WTC11 (cell line): Measurements from ENCODE around the gene COL4A2. TPM values are rescaled to one million over a fixed set of nuclear protein-coding genes. Genes with fewer than 3 reads are reported as not detected.

Source experiments
- ATAC-seq: fragments of 200-7000 bp; cut with Tn5 transposase; 2 replicates; pipeline ENCODE4 v1.10.0; 2021; ENCODE audit warnings: mild to moderate bottlenecking, moderate library complexity
- CTCF ChIA-PET: fragments of 300-600 bp; sonication (Branson Sonifier 250); formaldehyde crosslinking; loops from one replicate; lab custom pipeline; 2021; ENCODE audit warnings: antibody characterized with exemption; lab: Charles Lee
- POLR2A ChIA-PET: fragments of 350-600 bp; sonication (Branson Sonifier 250); formaldehyde crosslinking; loops from one replicate; lab custom pipeline; 2021; ENCODE audit warnings: antibody characterized with exemption; lab: Charles Lee
- DNase-seq: peaks from one replicate; pipeline ENCODE4 v3.0.0; 2021; ENCODE audit warnings: low spot score
- H3K27ac Mint-ChIP-seq: 2 replicates; pipeline ENCODE4 v1.8.0; 2021; ENCODE audit warnings: mixed read lengths
- H3K27me3 Mint-ChIP-seq: 2 replicates; pipeline ENCODE4 v1.8.0; 2021; ENCODE audit warnings: low read depth, mild to moderate bottlenecking, moderate library complexity, mixed read lengths
- H3K36me3 Mint-ChIP-seq: 2 replicates; pipeline ENCODE4 v1.8.0; 2021; ENCODE audit warnings: mixed read lengths
- H3K4me1 Mint-ChIP-seq: 2 replicates; pipeline ENCODE4 v1.8.0; 2022; ENCODE audit warnings: mixed read lengths
- H3K4me3 Mint-ChIP-seq: 2 replicates; pipeline ENCODE4 v1.8.0; 2021; ENCODE audit warnings: mild to moderate bottlenecking, moderate library complexity, mixed read lengths
- H3K9me3 Mint-ChIP-seq: 2 replicates; pipeline ENCODE4 v1.8.0; 2021; ENCODE audit warnings: mixed read lengths
- AFF4 ChIP-seq: sonication (generic); formaldehyde crosslinking; IDR thresholded peaks from 2 replicates; pipeline ENCODE4 v1.8.1; 2023; ENCODE audit warnings: mild to moderate bottlenecking, missing genetic modification reagents, borderline replicate concordance
- ATF3 ChIP-seq: sonication (generic); formaldehyde crosslinking; conservative IDR thresholded peaks from 2 replicates; pipeline ENCODE4 v1.8.1; 2022; ENCODE audit warnings: mild to moderate bottlenecking, missing genetic modification reagents
- CTCF ChIP-seq: fragments of 200-600 bp; IDR thresholded peaks from 2 replicates; pipeline ENCODE4 v1.8.0; 2022; ENCODE audit warnings: antibody characterized with exemption
- ETV6 ChIP-seq: sonication (generic); formaldehyde crosslinking; IDR thresholded peaks from 2 replicates; pipeline ENCODE4 v1.8.1; 2022; ENCODE audit warnings: mild to moderate bottlenecking, missing genetic modification reagents
- FOXK1 ChIP-seq: sonication (generic); formaldehyde crosslinking; IDR thresholded peaks from 2 replicates; pipeline ENCODE4 v1.8.0; 2022; ENCODE audit warnings: mild to moderate bottlenecking, moderate library complexity, missing genetic modification reagents
- HMGXB4 ChIP-seq: sonication (generic); formaldehyde crosslinking; IDR thresholded peaks from 2 replicates; pipeline ENCODE4 v1.8.1; 2023; ENCODE audit warnings: mild to moderate bottlenecking, moderate library complexity, missing genetic modification reagents
- MAX ChIP-seq: sonication (generic); formaldehyde crosslinking; IDR thresholded peaks from 2 replicates; pipeline ENCODE4 v1.8.0; 2022; ENCODE audit warnings: mild to moderate bottlenecking, missing genetic modification reagents
- MLX ChIP-seq: sonication (generic); formaldehyde crosslinking; IDR thresholded peaks from 2 replicates; pipeline ENCODE4 v1.8.1; 2023; ENCODE audit warnings: mild to moderate bottlenecking, missing genetic modification reagents, moderate library complexity
- NFE2L1 ChIP-seq: sonication (generic); formaldehyde crosslinking; IDR thresholded peaks from 2 replicates; pipeline ENCODE4 v1.8.1; 2023; ENCODE audit warnings: missing genetic modification reagents
- NR3C1 ChIP-seq: sonication (generic); formaldehyde crosslinking; conservative IDR thresholded peaks from 2 replicates; pipeline ENCODE4 v1.8.1; 2023; ENCODE audit warnings: low read depth, mild to moderate bottlenecking, missing genetic modification reagents
- RORB ChIP-seq: fragments of 250-450 bp; sonication (Bioruptor Pico); IDR thresholded peaks from 2 replicates; pipeline ENCODE4 v1.9.0; 2021; ENCODE audit warnings: mild to moderate bottlenecking
- SMAD3 ChIP-seq: sonication (generic); formaldehyde crosslinking; IDR thresholded peaks from 2 replicates; pipeline ENCODE4 v1.8.0; 2022; ENCODE audit warnings: missing genetic modification reagents, mild to moderate bottlenecking, borderline replicate concordance
- SOX15 ChIP-seq: fragments of 250-450 bp; sonication (Bioruptor Pico); IDR thresholded peaks from 2 replicates; pipeline ENCODE4 v1.9.0; 2021; ENCODE audit warnings: mild to moderate bottlenecking
- SP1 ChIP-seq: sonication (generic); formaldehyde crosslinking; conservative IDR thresholded peaks from 2 replicates; pipeline ENCODE4 v1.8.1; 2022; ENCODE audit warnings: missing genetic modification reagents
- TEAD4 ChIP-seq: sonication (generic); formaldehyde crosslinking; IDR thresholded peaks from 2 replicates; pipeline ENCODE4 v1.8.0; 2022; ENCODE audit warnings: mild to moderate bottlenecking, missing genetic modification reagents
- TP53 ChIP-seq: sonication (generic); formaldehyde crosslinking; IDR thresholded peaks from 2 replicates; pipeline ENCODE4 v1.8.1; 2023; ENCODE audit warnings: mild to moderate bottlenecking, missing genetic modification reagents
- ZNF121 ChIP-seq: sonication (generic); formaldehyde crosslinking; IDR thresholded peaks from 2 replicates; pipeline ENCODE4 v1.8.0; 2023; ENCODE audit warnings: missing genetic modification reagents
- ZNF219 ChIP-seq: sonication (generic); formaldehyde crosslinking; IDR thresholded peaks from 2 replicates; pipeline ENCODE4 v1.8.0; 2023; ENCODE audit warnings: missing genetic modification reagents, mild to moderate bottlenecking, borderline replicate concordance
- ZNF281 ChIP-seq: sonication (generic); formaldehyde crosslinking; IDR thresholded peaks from 2 replicates; pipeline ENCODE4 v1.8.0; 2023; ENCODE audit warnings: mild to moderate bottlenecking, missing genetic modification reagents
- ZNF423 ChIP-seq: fragments of 250-450 bp; sonication (Bioruptor Pico); IDR thresholded peaks from 2 replicates; pipeline ENCODE4 v2.1.2; 2022; ENCODE audit warnings: mild to moderate bottlenecking, moderate library complexity
- total RNA-seq: library from RNA; stranded (reverse); gene quantifications from 3 replicates; pipeline ENCODE4 v1.2.3, GENCODE V29; 2021

Gene COL4A2
- total RNA-seq, 1 experiment from 2014 or later = 109 TPM

- H3K27me3 Mint-ChIP-seq = no peaks in the 10 kb centered on the region
- TF ChIP-seq ZNF281 (CRISPR knock-in tag) = no peak
- TF ChIP-seq SMAD3 (CRISPR knock-in tag) = no peak
- TF ChIP-seq ZNF219 (CRISPR knock-in tag) = no peak
- no peak for TF ChIP-seq TEAD4 (CRISPR knock-in tag)
- no peaks in the 10 kb centered on the region for H3K9me3 Mint-ChIP-seq
- H3K4me3 Mint-ChIP-seq = no peak overlapping the region
- CTCF ChIA-PET = interaction anchor here (0.7 to 3.1 kb wide), 20 partner anchors 28 to 257 kb away, joined by 3 to 25 read pairs (median 6); partner anchors contain the start of gene RAB20
- DNase-seq (no peak), ATAC-seq (0 out of 2 replicates have a peak, but pooled peaks have one; percentile 2)
- H3K4me1 Mint-ChIP-seq = peaks cover 28% of the 10 kb centered on the region
- H3K36me3 Mint-ChIP-seq = peaks cover 10% of the 10 kb centered on the region; the same call in 1 of the 2 replicates
- POLR2A ChIA-PET = no interaction called here
- peak overlapping the region; percentile 89 for H3K27ac Mint-ChIP-seq
These were observed 147.9 kb downstream of the COL4A2 start for GRCh38 chr13:110454956-110455355.

GRCh38 chr13:110455444-110455843 is 148.4 kb downstream of the COL4A2 start:
- H3K4me1 Mint-ChIP-seq = peaks cover 28% of the 10 kb centered on the region
- H3K27me3 Mint-ChIP-seq = no peaks in the 10 kb centered on the region
- ATAC-seq (no peak), DNase-seq (no peak)
- CTCF ChIA-PET = interaction anchor here (0.6 to 3.1 kb wide), 65 partner anchors 8 to 460 kb away, joined by 3 to 25 read pairs (median 4); partner anchors contain the start of genes ANKRD10, COL4A1, COL4A2 and NAXD
- peaks cover 11% of the 10 kb centered on the region; the same call in 1 of the 2 replicates for H3K36me3 Mint-ChIP-seq
- H3K27ac Mint-ChIP-seq = peak overlapping the region; percentile 89
- TF ChIP-seq FOXK1 = no peak
- 0 out of 2 replicates have a peak, but pooled peaks have one; percentile 9 for TF ChIP-seq HMGXB4
- TF ChIP-seq, all 79 proteins: peak for 1
- Mint-ChIP-seq H3K4me3 (no peak overlapping the region), H3K9me3 (no peaks in the 10 kb centered on the region)
- POLR2A ChIA-PET = interaction anchor here (0.7 to 1.2 kb wide), 2 partner anchors 128 to 149 kb away, joined by 3 to 4 read pairs; partner anchors contain the start of genes COL4A1 and COL4A2

- peak; percentile 93 for ATAC-seq
- Mint-ChIP-seq H3K27ac (peak overlapping the region; percentile 19; the same call in 1 of the 2 replicates), H3K36me3 (peaks cover 16% of the 10 kb centered on the region; the same call in 1 of the 2 replicates), H3K4me3 (no peak overlapping the region), H3K27me3 (no peaks in the 10 kb centered on the region), H3K4me1 (peaks cover 28% of the 10 kb centered on the region), H3K9me3 (no peaks in the 10 kb centered on the region)
- POLR2A ChIA-PET = interaction anchor here (0.7 to 1.2 kb wide), 2 partner anchors 128 to 149 kb away, joined by 3 to 4 read pairs; partner anchors contain the start of genes COL4A1 and COL4A2
- peak; percentile 84 for DNase-seq
- CTCF ChIA-PET = interaction anchor here (0.6 to 3.1 kb wide), 72 partner anchors 8 to 459 kb away, joined by 3 to 25 read pairs (median 4); partner anchors contain the start of genes ANKRD10, COL4A1, COL4A2 and NAXD
- TF ChIP-seq ZNF423 (CRISPR knock-in tag) (0 out of 2 replicates have a peak, but pooled peaks have one; percentile 34), NR3C1 (CRISPR knock-in tag) (no peak), MLX (CRISPR knock-in tag) (no peak), MAX (CRISPR knock-in tag) (peak; percentile 66), CTCF (peak; percentile 47; the same call in 1 of the 2 replicates), SP1 (CRISPR knock-in tag) (peak; percentile 37; the same call in 1 of the 2 replicates), ZNF121 (0 out of 2 replicates have a peak, but pooled peaks have one; percentile 5), TP53 (no peak), SOX15 (no peak), AFF4 (0 out of 2 replicates have a peak, but pooled peaks have one; percentile 52), RORB (CRISPR knock-in tag) (no peak), ATF3 (CRISPR knock-in tag) (no peak), ETV6 (peak; percentile 48; the same call in 1 of the 2 replicates), NFE2L1 (CRISPR knock-in tag) (peak; percentile 99)
These were observed 148.9 kb downstream of the COL4A2 start for GRCh38 chr13:110455941-110456340.
